Mesenchymal stem cell (in vitro differentiated cells and primary cell): ENCODE measurements around the gene MBD3L5.
"Not testable (repeated sequence)": the region's sequence is repeated elsewhere in the genome, so short reads cannot be mapped to it uniquely, and the experiment has no call there.

Source experiments
- DNase-seq: peaks from one replicate; pipeline ENCODE4 v3.0.0-alpha.2; 2013
- H2AFZ ChIP-seq: one replicate; pipeline ENCODE4 v1.6.1; 2013; ENCODE audit warnings: low read depth, mild to moderate bottlenecking, control low read depth, inconsistent platforms, low read length, moderate library complexity
- H2AK5ac ChIP-seq: 2 replicates; pipeline ENCODE4 v1.6.1; 2013; ENCODE audit warnings: low read length, moderate library complexity, mild to moderate bottlenecking, inconsistent platforms; ENCODE audit not compliant: severe bottlenecking
- H2BK120ac ChIP-seq: one replicate; pipeline ENCODE4 v1.6.1; 2013; ENCODE audit warnings: low read depth, mild to moderate bottlenecking, inconsistent platforms, low read length, moderate library complexity
- H2BK12ac ChIP-seq, 2 experiments: one replicate each; pipeline ENCODE4 v1.6.1; 2013; ENCODE audit warnings: inconsistent platforms in 2 of 2, low read length in 2 of 2, mild to moderate bottlenecking in 2 of 2, moderate library complexity in 2 of 2, control low read depth in 1 of 2
- H2BK15ac ChIP-seq: one replicate; pipeline ENCODE4 v1.6.1; 2013; ENCODE audit warnings: mild to moderate bottlenecking, low read depth, inconsistent platforms; ENCODE audit not compliant: poor library complexity, severe bottlenecking
- H2BK5ac ChIP-seq: 2 replicates; pipeline ENCODE4 v1.6.1; 2013; ENCODE audit warnings: low read depth, mild to moderate bottlenecking, low read length, control low read depth, inconsistent platforms; ENCODE audit not compliant: poor library complexity, severe bottlenecking
- H3K14ac ChIP-seq, 2 experiments: one replicate each; pipeline ENCODE4 v1.6.1; 2013; ENCODE audit warnings: inconsistent platforms in 2 of 2, low read length in 2 of 2, control low read depth in 1 of 2, mild to moderate bottlenecking in 1 of 2, moderate library complexity in 1 of 2
- H3K18ac ChIP-seq, 2 experiments: one replicate each; pipeline ENCODE4 v1.6.1; 2013; ENCODE audit warnings: inconsistent platforms in 2 of 2, low read length in 2 of 2, control low read depth in 1 of 2, low read depth in 1 of 2, mild to moderate bottlenecking in 1 of 2
- H3K23ac ChIP-seq, 2 experiments: one replicate each; pipeline ENCODE4 v1.6.1; 2013; ENCODE audit warnings: inconsistent platforms in 2 of 2, low read length in 2 of 2, mild to moderate bottlenecking in 2 of 2, moderate library complexity in 2 of 2, control low read depth in 1 of 2
- H3K27ac ChIP-seq: 2 replicates; pipeline ENCODE4 v1.5.1; 2013; ENCODE audit warnings: mild to moderate bottlenecking, moderate library complexity, low read length, control low read depth, inconsistent platforms; ENCODE audit not compliant: poor library complexity, severe bottlenecking
- H3K27me3 ChIP-seq, 2 experiments: 2 replicates each; pipeline versions ENCODE4 v1.6.1 to v1.7.0; 2013; ENCODE audit warnings: low read length in 2 of 2, mild to moderate bottlenecking in 2 of 2, moderate library complexity in 2 of 2, control low read depth in 1 of 2, inconsistent platforms in 1 of 2; ENCODE audit not compliant: control insufficient read depth in 1 of 2, insufficient read depth in 1 of 2
- H3K36me3 ChIP-seq, 2 experiments: 2 replicates each; pipeline versions ENCODE4 v1.6.1 to v1.7.0; 2013; ENCODE audit warnings: low read length in 2 of 2, control low read depth in 1 of 2, inconsistent platforms in 1 of 2, low read depth in 1 of 2, mild to moderate bottlenecking in 1 of 2; ENCODE audit not compliant: insufficient read depth in 2 of 2, control insufficient read depth in 1 of 2
- H3K4ac ChIP-seq, 2 experiments: one replicate each; pipeline ENCODE4 v1.6.1; 2013; ENCODE audit warnings: inconsistent platforms in 2 of 2, low read length in 2 of 2, mild to moderate bottlenecking in 2 of 2, moderate library complexity in 2 of 2, control low read depth in 1 of 2, low read depth in 1 of 2
- H3K4me1 ChIP-seq: 2 replicates; pipeline ENCODE4 v1.6.1; 2013; ENCODE audit warnings: low read depth, low read length, control low read depth; ENCODE audit not compliant: control insufficient read depth, insufficient read depth
- H3K4me2 ChIP-seq: 2 replicates; pipeline ENCODE4 v1.6.1; 2013; ENCODE audit warnings: low read length, mild to moderate bottlenecking, inconsistent platforms; ENCODE audit not compliant: poor library complexity, severe bottlenecking
- H3K4me3 ChIP-seq, 2 experiments: 2 replicates each; pipeline versions ENCODE4 v1.5.1 to v1.7.0; 2013; ENCODE audit warnings: low read length in 2 of 2, mild to moderate bottlenecking in 2 of 2, control low read depth in 1 of 2, low read depth in 1 of 2; ENCODE audit not compliant: insufficient read depth in 1 of 2
- H3K79me1 ChIP-seq: replicated peaks from 2 replicates; pipeline ENCODE4 v1.6.1; 2013; ENCODE audit warnings: mild to moderate bottlenecking, control low read depth, low read length, inconsistent platforms; ENCODE audit not compliant: poor library complexity, severe bottlenecking
- H3K9ac ChIP-seq: 2 replicates; pipeline ENCODE4 v1.7.0; 2013; ENCODE audit warnings: mild to moderate bottlenecking, low read length, moderate library complexity
- H3K9me3 ChIP-seq: 2 replicates; pipeline ENCODE4 v1.7.0; 2013; ENCODE audit warnings: mild to moderate bottlenecking, low read length; ENCODE audit not compliant: control insufficient read depth
- H4K8ac ChIP-seq: one replicate; pipeline ENCODE4 v1.6.1; 2013; ENCODE audit warnings: inconsistent platforms, mild to moderate bottlenecking, low read length, moderate library complexity
- H4K91ac ChIP-seq: one replicate; pipeline ENCODE4 v1.6.1; 2013; ENCODE audit warnings: mild to moderate bottlenecking, low read length, inconsistent platforms
- WGBS: methylation state at CpG from one replicate; pipeline ENCODE4 v1.1.7; 2013; ENCODE audit warnings: mixed read lengths; 5-methylcytosine and 5-hydroxymethylcytosine counted together

The MBD3L5 gene

DNA sequence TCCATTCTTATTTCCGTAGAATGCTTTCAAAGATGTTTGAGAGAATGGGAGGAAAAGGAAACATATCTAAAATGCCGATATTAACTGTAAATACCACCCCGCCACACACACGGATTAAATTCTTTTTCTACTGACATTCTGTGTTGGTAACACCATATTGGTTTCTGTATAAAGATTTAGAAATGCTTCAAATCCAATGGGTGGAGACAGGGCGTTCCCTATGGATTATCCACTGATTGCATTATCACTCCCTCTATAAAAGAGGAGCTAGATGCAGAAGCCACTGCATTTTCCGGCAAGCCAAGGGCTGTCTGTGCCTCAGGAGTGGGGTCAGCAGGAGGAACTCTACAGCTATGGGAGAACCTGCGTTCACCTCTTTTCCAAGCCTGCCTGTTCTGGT is 18.6 kb downstream of the MBD3L5 start, which contains the start of gene MBD3L2:
TSS of gene MBD3L2 (plus strand) at position 301 of the 400 bp plus-strand sequence. CDS start at position 354, 53 bp downstream.
- not testable (repeated sequence) for H3K23ac ChIP-seq, H3K4me2 ChIP-seq, H3K4me1 ChIP-seq, H2BK15ac ChIP-seq, H2AFZ ChIP-seq, H3K9me3 ChIP-seq, H3K27ac ChIP-seq, H3K4ac ChIP-seq, H3K18ac ChIP-seq, H2BK5ac ChIP-seq, H3K27me3 ChIP-seq, H4K8ac ChIP-seq, H3K4me3 ChIP-seq, DNase-seq, H4K91ac ChIP-seq, H3K9ac ChIP-seq, H2BK12ac ChIP-seq, H2BK120ac ChIP-seq, H3K79me1 ChIP-seq, H3K36me3 ChIP-seq, H2AK5ac ChIP-seq, H3K14ac ChIP-seq
- no CpG with 5 or more reads among the region's 7 CpGs for WGBS

DNA sequence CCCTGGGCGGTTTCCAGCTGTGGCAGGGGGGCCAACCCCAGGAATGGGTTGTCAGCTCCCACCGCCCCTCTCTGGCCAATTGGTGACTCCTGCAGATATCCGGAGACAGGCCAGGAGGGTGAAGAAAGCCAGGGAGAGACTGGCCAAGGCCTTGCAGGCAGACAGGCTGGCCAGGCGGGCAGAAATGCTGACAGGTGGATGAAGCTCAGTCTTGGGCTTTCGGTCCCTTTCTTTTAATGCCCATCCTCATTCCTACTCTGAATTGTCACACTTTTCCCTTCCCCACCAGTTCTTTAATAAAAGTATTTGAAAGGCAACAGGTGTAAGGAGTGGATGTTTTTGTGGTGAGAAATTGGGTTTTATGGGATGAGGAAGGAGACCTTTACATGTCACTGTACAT is 21.0 kb downstream of the MBD3L5 start:
- WGBS = no CpG with 5 or more reads among the region's 5 CpGs
- H2BK120ac ChIP-seq, H2BK5ac ChIP-seq, H3K79me1 ChIP-seq, H3K9me3 ChIP-seq, H2AK5ac ChIP-seq, H3K27me3 ChIP-seq, H4K8ac ChIP-seq, H3K14ac ChIP-seq, H3K9ac ChIP-seq, H4K91ac ChIP-seq, H3K4me1 ChIP-seq, H3K27ac ChIP-seq, H2BK15ac ChIP-seq, H3K18ac ChIP-seq, H2AFZ ChIP-seq, H3K36me3 ChIP-seq, H3K4me2 ChIP-seq, H2BK12ac ChIP-seq, H3K4me3 ChIP-seq, H3K23ac ChIP-seq, H3K4ac ChIP-seq, DNase-seq: not testable (repeated sequence)

DNA sequence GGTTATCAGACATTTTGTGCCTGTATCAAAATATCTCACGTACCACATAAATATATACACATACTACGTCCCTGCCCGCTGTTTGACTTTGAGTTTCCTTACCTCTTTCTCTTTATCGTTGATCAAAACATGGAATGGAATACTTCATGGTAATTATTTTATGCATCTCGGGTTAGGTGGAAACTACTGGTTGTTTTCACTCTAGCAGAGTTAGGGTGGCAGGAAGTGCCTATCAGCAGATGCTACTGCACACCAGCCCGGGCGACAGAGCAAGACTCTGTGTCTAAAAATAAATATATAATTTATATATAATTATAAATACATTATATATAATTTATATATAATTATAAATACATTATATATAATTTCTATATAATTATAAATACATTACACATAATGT is 22.5 kb downstream of the MBD3L5 start:
- not testable (repeated sequence) for H3K79me1 ChIP-seq, H3K9me3 ChIP-seq, H3K14ac ChIP-seq, H2BK120ac ChIP-seq, H3K36me3 ChIP-seq, H4K91ac ChIP-seq, DNase-seq, H3K4me1 ChIP-seq, H2BK5ac ChIP-seq, H2BK12ac ChIP-seq, H3K18ac ChIP-seq, H3K4ac ChIP-seq, H3K4me2 ChIP-seq, H2AK5ac ChIP-seq, H2BK15ac ChIP-seq, H3K9ac ChIP-seq, H4K8ac ChIP-seq, H3K27me3 ChIP-seq, H3K27ac ChIP-seq, H3K23ac ChIP-seq, H2AFZ ChIP-seq, H3K4me3 ChIP-seq
- no CpG with 5 or more reads among the region's 7 CpGs for WGBS

DNA sequence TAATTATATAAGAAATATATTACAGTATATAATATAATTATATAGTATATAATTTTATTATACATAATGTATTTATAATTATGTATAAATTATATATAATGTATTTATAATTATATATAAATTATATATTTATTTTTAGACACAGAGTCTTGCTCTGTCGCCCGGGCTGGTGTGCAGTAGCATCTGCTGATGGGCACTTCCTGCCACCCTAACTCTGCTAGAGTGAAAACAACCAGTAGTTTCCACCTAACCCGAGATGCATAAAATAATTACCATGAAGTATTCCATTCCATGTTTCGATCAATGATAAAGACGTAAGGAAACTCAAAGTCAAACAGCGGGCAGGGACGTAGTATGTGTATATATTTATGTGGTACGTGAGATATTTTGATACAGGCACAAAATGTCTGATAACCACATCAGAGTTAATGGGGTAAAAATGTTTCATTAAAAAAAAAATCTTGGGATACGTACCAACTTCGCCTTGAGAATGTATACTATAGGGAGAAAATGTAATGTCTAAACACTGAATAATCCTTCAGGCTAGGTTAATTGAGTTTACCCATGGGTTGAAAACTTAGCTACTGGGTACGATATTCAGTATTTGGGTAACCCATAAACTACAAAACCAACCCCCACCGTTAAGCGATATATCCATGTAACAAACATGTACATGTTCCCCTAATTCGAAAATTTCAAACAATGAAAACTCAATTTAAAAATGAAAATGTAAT is 24.4 kb downstream of the MBD3L5 start:
- H2AFZ ChIP-seq, H2AK5ac ChIP-seq, H4K8ac ChIP-seq, H3K27ac ChIP-seq, H3K4me1 ChIP-seq, H3K23ac ChIP-seq, H3K36me3 ChIP-seq, H2BK120ac ChIP-seq, H3K4me3 ChIP-seq, H4K91ac ChIP-seq, H3K9me3 ChIP-seq, H2BK12ac ChIP-seq, H3K4ac ChIP-seq, H3K79me1 ChIP-seq, H3K18ac ChIP-seq, H3K14ac ChIP-seq, H3K27me3 ChIP-seq, H2BK15ac ChIP-seq, H3K4me2 ChIP-seq, DNase-seq, H2BK5ac ChIP-seq, H3K9ac ChIP-seq: not testable (repeated sequence)
- WGBS = 95% methylated on average over 5 of the region's 14 CpGs
